Endodermal cell (in vitro differentiated cells): Measurements from ENCODE around the gene GAPDH. TPM values are rescaled to one million over a fixed set of nuclear protein-coding genes. Genes with fewer than 3 reads are reported as not detected.
A peak's percentile ranks its signal among the peaks of the same experiment; 100 is the strongest.
"Not testable (repeated sequence)": the region's sequence is repeated elsewhere in the genome, so short reads cannot be mapped to it uniquely, and the experiment has no call there.

Source experiments
- DNase-seq: peaks from one replicate; pipeline ENCODE4 v3.0.0-alpha.2; 2017
- H3K27ac ChIP-seq: 2 replicates; pipeline ENCODE4 v1.5.1; 2013; ENCODE audit warnings: mild to moderate bottlenecking, low read depth, low read length, moderate library complexity
- H3K27me3 ChIP-seq: 2 replicates; pipeline ENCODE4 v1.6.1; 2013; ENCODE audit warnings: mild to moderate bottlenecking, low read length, moderate library complexity; ENCODE audit not compliant: insufficient read depth, control insufficient read depth, poor library complexity, severe bottlenecking
- H3K36me3 ChIP-seq: 2 replicates; pipeline ENCODE4 v1.7.0; 2013; ENCODE audit warnings: mild to moderate bottlenecking, low read length, moderate library complexity; ENCODE audit not compliant: control insufficient read depth, insufficient read depth
- H3K4me1 ChIP-seq: one replicate; pipeline ENCODE4 v1.7.0; 2013; ENCODE audit warnings: low read length; ENCODE audit not compliant: control insufficient read depth, insufficient read depth
- H3K4me3 ChIP-seq: 2 replicates; pipeline ENCODE4 v1.5.1; 2013; ENCODE audit warnings: mild to moderate bottlenecking, low read length, moderate library complexity
- H3K9ac ChIP-seq: 2 replicates; pipeline ENCODE4 v1.6.1; 2013; ENCODE audit warnings: mild to moderate bottlenecking, low read length, moderate library complexity; ENCODE audit not compliant: poor library complexity, severe bottlenecking; ENCODE audit errors: extremely low read depth
- H3K9me3 ChIP-seq: 2 replicates; pipeline ENCODE4 v1.6.1; 2013; ENCODE audit warnings: mild to moderate bottlenecking, low read length, moderate library complexity; ENCODE audit not compliant: control insufficient read depth
- H3K27ac Mint-ChIP-seq: 2 replicates; pipeline ENCODE4 v1.8.0; 2020; ENCODE audit warnings: mixed read lengths
- H3K27me3 Mint-ChIP-seq: 2 replicates; pipeline ENCODE4 v1.8.0; 2021; ENCODE audit warnings: mild to moderate bottlenecking, mixed read lengths; ENCODE audit not compliant: insufficient read depth
- H3K36me3 Mint-ChIP-seq: 2 replicates; pipeline ENCODE4 v1.8.0; 2020; ENCODE audit warnings: low read depth, mixed read lengths
- H3K4me1 Mint-ChIP-seq: 2 replicates; pipeline ENCODE4 v1.8.0; 2020; ENCODE audit warnings: mixed read lengths
- H3K4me3 Mint-ChIP-seq: 2 replicates; pipeline ENCODE4 v1.8.0; 2020; ENCODE audit warnings: mild to moderate bottlenecking, moderate library complexity, mixed read lengths
- H3K9me3 Mint-ChIP-seq: 2 replicates; pipeline ENCODE4 v1.8.0; 2020; ENCODE audit warnings: mild to moderate bottlenecking, mixed read lengths
- CTCF ChIP-seq: fragments of 200-600 bp; sonication (generic); conservative IDR thresholded peaks from 2 replicates; pipeline ENCODE4 v1.5.0; 2021; ENCODE audit warnings: antibody characterized with exemption, mild to moderate bottlenecking
- WGBS, 2 experiments: methylation state at CpG; one replicate each; pipeline versions ENCODE4 v1.1.5 to v1.1.7; 2013; ENCODE audit warnings: missing lambda C conversion rate in 2 of 2, mixed read lengths in 1 of 2; ENCODE audit not compliant: insufficient coverage in 1 of 2, insufficient read length in 1 of 2; 5-methylcytosine and 5-hydroxymethylcytosine counted together
- total RNA-seq, 2 donors: library from RNA; stranded (reverse); fragmentation: NEBNext Ultra II Directional in 1 of 2; extraction: Animal tissue kit (Norgen Biotek cat#: 25700) in 1 of 2; gene quantifications; 2 replicates in 1 of 2; 3 replicates in 1 of 2; pipeline ENCODE4 v1.2.1, GENCODE V29; 2021

Gene GAPDH
- total RNA-seq, 2 donors from 2014 or later = 2,848 to 5,273 TPM

DNA sequence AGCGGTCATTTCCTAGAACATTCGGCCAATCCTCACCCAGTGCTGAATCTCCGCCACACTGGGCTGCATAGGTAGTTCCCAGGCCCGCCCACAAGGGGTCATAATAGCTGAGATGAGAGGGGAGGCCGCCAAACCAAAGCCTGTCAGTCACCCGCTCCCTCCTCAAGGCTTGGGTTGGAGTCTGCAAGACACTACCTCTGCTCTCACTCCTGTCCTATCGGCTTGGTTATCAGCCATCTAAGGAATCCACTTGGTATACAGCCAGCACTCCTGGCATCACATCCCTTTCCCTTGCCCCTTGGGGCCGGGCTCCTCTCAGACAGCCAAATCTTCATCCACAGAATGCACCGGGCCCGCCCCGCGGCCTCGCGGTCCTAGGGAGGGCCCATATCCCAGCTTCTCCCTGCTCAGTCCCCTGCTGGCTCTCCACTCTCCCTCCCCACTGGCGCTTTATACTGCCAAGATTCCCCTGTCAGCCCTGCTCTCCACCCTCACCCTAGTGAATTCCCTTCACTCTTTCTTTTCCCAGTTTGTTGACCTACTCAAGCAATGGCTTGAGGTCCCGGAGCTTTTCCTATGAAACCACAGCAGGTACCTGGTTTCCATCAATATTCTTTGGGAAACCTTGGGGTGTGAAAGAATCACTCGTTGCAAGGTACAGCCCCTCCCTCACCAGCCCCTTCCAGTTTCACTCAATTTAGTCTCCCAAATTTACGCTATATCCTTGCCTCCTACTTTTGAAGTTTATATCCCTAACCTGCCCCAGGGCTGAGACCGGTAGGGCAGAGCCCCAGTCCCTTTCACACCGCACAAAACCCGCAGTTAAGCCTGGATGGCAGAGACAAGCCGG, 20.1 kb downstream of the GAPDH start:
- H3K9me3 ChIP-seq = no peaks in the 10 kb centered on the region
- peak overlapping the region; percentile 36 for H3K9ac ChIP-seq
- Mint-ChIP-seq H3K4me3 (peak overlapping the region; percentile 69), H3K4me1 (peaks cover 32% of the 10 kb centered on the region), H3K27ac (peak overlapping the region; percentile 21), H3K36me3 (peaks cover 40% of the 10 kb centered on the region), H3K27me3 (no peaks in the 10 kb centered on the region), H3K9me3 (no peaks in the 10 kb centered on the region)
- TF ChIP-seq CTCF = peak; percentile 97
- DNase-seq = peak; percentile 99
- H3K27me3 ChIP-seq = no peaks in the 10 kb centered on the region
- 10 to 13% methylated on average over 20 to 22 of the region's 22 CpGs for WGBS, 2 experiments
- peaks cover 4% of the 10 kb centered on the region for H3K4me1 ChIP-seq
- H3K36me3 ChIP-seq = peaks cover 49% of the 10 kb centered on the region
- H3K27ac ChIP-seq = no peak overlapping the region
- H3K4me3 ChIP-seq = peak overlapping the region; percentile 86

DNA sequence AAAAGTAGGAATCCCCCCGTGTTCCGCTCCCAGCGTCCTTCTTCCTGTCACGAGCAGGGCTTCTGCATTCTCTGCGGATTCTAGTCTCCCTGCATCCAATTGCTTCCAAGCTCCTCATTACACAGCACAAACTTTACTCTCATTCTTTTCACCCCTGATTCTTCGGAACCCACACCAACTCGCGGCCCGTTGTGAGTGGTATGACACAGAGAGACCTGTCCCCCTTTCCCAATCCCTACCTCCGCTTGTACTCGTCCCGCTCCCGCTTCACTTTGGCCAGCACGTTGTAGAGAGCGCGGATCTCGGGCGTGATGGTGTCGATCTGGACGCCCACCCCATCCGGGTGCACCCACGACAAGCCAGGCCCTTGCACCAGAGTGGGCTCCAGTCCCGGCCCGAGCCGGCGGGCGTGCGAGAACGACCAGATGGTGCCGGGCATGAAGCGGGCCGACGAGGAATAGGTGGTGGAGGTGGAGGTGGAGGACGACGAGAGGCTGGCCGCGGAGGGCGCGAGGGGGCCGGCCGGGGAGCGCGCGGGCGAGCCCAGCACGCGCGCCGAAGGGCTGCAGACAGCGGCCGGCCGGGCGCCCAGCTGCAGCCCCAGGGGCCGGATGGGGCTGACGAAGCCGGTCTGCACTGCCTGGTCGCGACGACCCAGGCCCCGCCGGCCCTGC, 20.8 kb downstream of the GAPDH start:
- Histone ChIP-seq H3K27ac (no peak overlapping the region), H3K9ac (peak overlapping the region; percentile 36)

DNA sequence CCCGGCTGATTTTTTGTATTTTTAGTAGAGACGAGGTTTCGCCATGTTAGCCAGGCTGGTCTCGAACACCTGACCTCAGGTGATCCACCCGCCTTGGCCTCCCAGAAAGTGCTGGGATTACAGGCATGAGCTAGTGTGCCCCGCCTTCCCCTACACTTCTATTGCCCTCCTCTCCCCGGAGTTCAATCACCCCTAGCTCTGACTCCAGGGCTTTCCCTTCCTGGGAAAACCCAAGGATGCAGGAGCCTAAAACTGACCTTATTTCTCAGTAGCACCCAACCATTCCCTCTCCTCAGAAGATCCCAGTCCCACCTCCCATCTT, 22.1 kb downstream of the GAPDH start:
- H3K36me3 Mint-ChIP-seq = peaks cover 53% of the 10 kb centered on the region
- not testable (repeated sequence) for H3K27me3 Mint-ChIP-seq, H3K9ac ChIP-seq, H3K27ac ChIP-seq, H3K9me3 Mint-ChIP-seq, DNase-seq, H3K9me3 ChIP-seq, H3K4me3 ChIP-seq, H3K4me1 ChIP-seq, H3K27me3 ChIP-seq
- H3K4me3 Mint-ChIP-seq = peak overlapping the region; percentile 69
- peak overlapping the region; percentile 82 for H3K27ac Mint-ChIP-seq
- WGBS, 2 experiments = 87 to 95% methylated on average over 7 of the region's 7 CpGs
- peaks cover 32% of the 10 kb centered on the region for H3K4me1 Mint-ChIP-seq
- peaks cover 58% of the 10 kb centered on the region for H3K36me3 ChIP-seq

More for the DNA sequence above, 20.8 kb downstream of the GAPDH start:
- H3K27me3 ChIP-seq = no peaks in the 10 kb centered on the region
- peaks cover 4% of the 10 kb centered on the region for H3K4me1 ChIP-seq
- no peak for TF ChIP-seq CTCF
- Mint-ChIP-seq H3K4me1 (peaks cover 32% of the 10 kb centered on the region), H3K9me3 (no peaks in the 10 kb centered on the region), H3K4me3 (peak overlapping the region; percentile 69), H3K27me3 (no peaks in the 10 kb centered on the region), H3K36me3 (peaks cover 46% of the 10 kb centered on the region), H3K27ac (peak overlapping the region; percentile 21)
- H3K36me3 ChIP-seq = peaks cover 52% of the 10 kb centered on the region
- WGBS, 2 experiments = 2 to 3% methylated on average over 19 to 61 of the region's 61 CpGs
- no peak for DNase-seq
- H3K9me3 ChIP-seq = no peaks in the 10 kb centered on the region
- peak overlapping the region; percentile 86 for H3K4me3 ChIP-seq
